H9 (cell line): ENCODE results near the gene IMP3. TPM values are rescaled to one million over a fixed set of nuclear protein-coding genes. Genes with fewer than 3 reads are reported as not detected.

Experiments
- DNase-seq: peaks from one replicate; pipeline ENCODE4 v3.0.0-alpha.2; 2017
- H2AFZ ChIP-seq: one replicate; pipeline ENCODE4 v1.6.1; 2013; ENCODE audit warnings: mild to moderate bottlenecking, low read length, control low read depth, moderate library complexity
- H2AK5ac ChIP-seq: 2 replicates; pipeline ENCODE4 v1.6.1; 2013; ENCODE audit warnings: low read length, control low read depth, mixed read lengths; ENCODE audit not compliant: insufficient read length
- H2BK120ac ChIP-seq: one replicate; pipeline ENCODE4 v1.6.1; 2013; ENCODE audit warnings: low read depth, mild to moderate bottlenecking, low read length, control low read depth, inconsistent platforms; ENCODE audit not compliant: poor library complexity, severe bottlenecking
- H2BK12ac ChIP-seq: 2 replicates; pipeline ENCODE4 v1.6.1; 2013; ENCODE audit warnings: low read length, control low read depth, mixed read lengths, low read depth; ENCODE audit not compliant: insufficient read length
- H2BK15ac ChIP-seq: 2 replicates; pipeline ENCODE4 v1.6.1; 2013; ENCODE audit warnings: low read depth, low read length, control low read depth
- H2BK20ac ChIP-seq: one replicate; pipeline ENCODE4 v1.6.1; 2013; ENCODE audit warnings: low read depth, mild to moderate bottlenecking, low read length, control low read depth, inconsistent platforms; ENCODE audit not compliant: poor library complexity, severe bottlenecking
- H2BK5ac ChIP-seq: 2 replicates; pipeline ENCODE4 v1.6.1; 2013; ENCODE audit warnings: low read length, control low read depth, mixed read lengths; ENCODE audit not compliant: insufficient read length
- H3K14ac ChIP-seq: 2 replicates; pipeline ENCODE4 v1.6.1; 2013; ENCODE audit warnings: low read length, control low read depth; ENCODE audit not compliant: insufficient read depth
- H3K18ac ChIP-seq: 2 replicates; pipeline ENCODE4 v1.6.1; 2013; ENCODE audit warnings: low read depth, mild to moderate bottlenecking, mixed read lengths, low read length, control low read depth; ENCODE audit not compliant: insufficient read length
- H3K23ac ChIP-seq: 2 replicates; pipeline ENCODE4 v1.6.1; 2013; ENCODE audit warnings: low read length, control low read depth, mixed read lengths, low read depth; ENCODE audit not compliant: insufficient read length
- H3K23me2 ChIP-seq: 2 replicates; pipeline ENCODE4 v1.6.1; 2013; ENCODE audit warnings: low read depth, mild to moderate bottlenecking, mixed read lengths, low read length, control low read depth; ENCODE audit not compliant: insufficient read length, poor library complexity, severe bottlenecking
- H3K27ac ChIP-seq: 2 replicates; pipeline ENCODE4 v1.5.1; 2013; ENCODE audit warnings: low read length, control low read depth, mixed read lengths, low read depth; ENCODE audit not compliant: insufficient read length
- H3K27me3 ChIP-seq: 2 replicates; pipeline ENCODE4 v1.6.1; 2013; ENCODE audit warnings: low read length, control low read depth, inconsistent platforms; ENCODE audit not compliant: insufficient read depth
- H3K4ac ChIP-seq: 2 replicates; pipeline ENCODE4 v1.6.1; 2013; ENCODE audit warnings: low read depth, mild to moderate bottlenecking, control low read depth, inconsistent platforms, low read length, moderate library complexity
- H3K4me1 ChIP-seq: 2 replicates; pipeline ENCODE4 v1.6.1; 2013; ENCODE audit warnings: low read length, control low read depth, inconsistent platforms; ENCODE audit not compliant: insufficient read depth
- H3K4me2 ChIP-seq: 2 replicates; pipeline ENCODE4 v1.6.1; 2013; ENCODE audit warnings: low read length, control low read depth, mixed read lengths; ENCODE audit not compliant: insufficient read length, insufficient read depth
- H3K56ac ChIP-seq: 2 replicates; pipeline ENCODE4 v1.6.1; 2013; ENCODE audit warnings: low read depth, mild to moderate bottlenecking, mixed read lengths, low read length, control low read depth; ENCODE audit not compliant: insufficient read length
- H3K79me1 ChIP-seq: 2 replicates; pipeline ENCODE4 v1.6.1; 2013; ENCODE audit warnings: low read depth, mild to moderate bottlenecking, moderate library complexity, low read length, control low read depth, inconsistent platforms; ENCODE audit not compliant: insufficient read depth, poor library complexity, severe bottlenecking
- H3K79me2 ChIP-seq: 2 replicates; pipeline ENCODE4 v1.6.1; 2013; ENCODE audit warnings: low read length, control low read depth, inconsistent platforms; ENCODE audit not compliant: insufficient read depth
- H3K9ac ChIP-seq: 2 replicates; pipeline ENCODE4 v1.6.1; 2013; ENCODE audit warnings: low read length, control low read depth, mixed read lengths; ENCODE audit not compliant: insufficient read length; ENCODE audit errors: extremely low read depth
- H3K9me3 ChIP-seq: one replicate; pipeline ENCODE4 v1.6.1; 2013; ENCODE audit warnings: low read depth, low read length, inconsistent platforms; ENCODE audit not compliant: control insufficient read depth
- H3T11ph ChIP-seq: one replicate; pipeline ENCODE4 v1.6.1; 2013; ENCODE audit warnings: mild to moderate bottlenecking, low read length, control low read depth, inconsistent platforms
- H4K20me1 ChIP-seq: one replicate; pipeline ENCODE4 v1.6.1; 2013; ENCODE audit not compliant: control insufficient read depth, insufficient read length, insufficient read depth
- H4K5ac ChIP-seq: 2 replicates; pipeline ENCODE4 v1.6.1; 2013; ENCODE audit warnings: low read depth, mild to moderate bottlenecking, mixed read lengths, low read length, control low read depth; ENCODE audit not compliant: insufficient read length
- H4K8ac ChIP-seq: replicated peaks from 2 replicates; pipeline ENCODE4 v1.6.1; 2013; ENCODE audit warnings: low read length, control low read depth, mixed read lengths, low read depth; ENCODE audit not compliant: insufficient read length
- H4K91ac ChIP-seq: 2 replicates; pipeline ENCODE4 v1.6.1; 2013; ENCODE audit warnings: low read depth, mild to moderate bottlenecking, moderate library complexity, mixed read lengths, low read length, control low read depth; ENCODE audit not compliant: insufficient read length
- H3K27ac Mint-ChIP-seq, 3 experiments: 2 replicates in 2 of 3; 3 replicates in 1 of 3; pipeline ENCODE4 v1.8.0; 2020 to 2021; ENCODE audit warnings: mixed read lengths in 3 of 3, mild to moderate bottlenecking in 1 of 3, moderate library complexity in 1 of 3
- H3K27me3 Mint-ChIP-seq: 2 replicates; pipeline ENCODE4 v1.8.0; 2021; ENCODE audit warnings: low read depth, mild to moderate bottlenecking, moderate library complexity, mixed read lengths
- H3K36me3 Mint-ChIP-seq, 3 experiments: 2 replicates in 2 of 3; 3 replicates in 1 of 3; pipeline ENCODE4 v1.8.0; 2020 to 2021; ENCODE audit warnings: low read depth in 3 of 3, mixed read lengths in 3 of 3; ENCODE audit not compliant: insufficient read depth in 1 of 3
- H3K4me1 Mint-ChIP-seq, 2 experiments: 2 replicates each; pipeline ENCODE4 v1.8.0; 2020; ENCODE audit warnings: mixed read lengths in 2 of 2
- H3K4me3 Mint-ChIP-seq, 2 experiments: 2 replicates in 1 of 2; 3 replicates in 1 of 2; pipeline ENCODE4 v1.8.0; 2020 to 2021; ENCODE audit warnings: mild to moderate bottlenecking in 2 of 2, mixed read lengths in 2 of 2, moderate library complexity in 1 of 2
- H3K9me3 Mint-ChIP-seq, 2 experiments: 2 replicates in 1 of 2; 3 replicates in 1 of 2; pipeline ENCODE4 v1.8.0; 2020; ENCODE audit warnings: mild to moderate bottlenecking in 2 of 2, mixed read lengths in 2 of 2, moderate library complexity in 1 of 2
- CTCF ChIP-seq: fragments of 200-600 bp; sonication (generic); conservative IDR thresholded peaks from 3 replicates; pipeline ENCODE4 v1.8.0; 2021; ENCODE audit warnings: antibody characterized with exemption, mild to moderate bottlenecking
- WGBS: extraction: QIAGEN DNeasy Blood & Tissue Kit; methylation state at CpG from one replicate; pipeline ENCODE4 v1.1.7; 2013; ENCODE audit warnings: missing lambda C conversion rate, low lambda C conversion rate, mixed read lengths; ENCODE audit not compliant: insufficient read length; ENCODE audit errors: extremely low coverage; 5-methylcytosine and 5-hydroxymethylcytosine counted together
- total RNA-seq: library from RNA; stranded (reverse); gene quantifications from 2 replicates; pipeline ENCODE4 v1.2.1, GENCODE V29; 2021

Gene IMP3
- total RNA-seq, 1 experiment from 2014 or later = 97.9 TPM

DNA sequence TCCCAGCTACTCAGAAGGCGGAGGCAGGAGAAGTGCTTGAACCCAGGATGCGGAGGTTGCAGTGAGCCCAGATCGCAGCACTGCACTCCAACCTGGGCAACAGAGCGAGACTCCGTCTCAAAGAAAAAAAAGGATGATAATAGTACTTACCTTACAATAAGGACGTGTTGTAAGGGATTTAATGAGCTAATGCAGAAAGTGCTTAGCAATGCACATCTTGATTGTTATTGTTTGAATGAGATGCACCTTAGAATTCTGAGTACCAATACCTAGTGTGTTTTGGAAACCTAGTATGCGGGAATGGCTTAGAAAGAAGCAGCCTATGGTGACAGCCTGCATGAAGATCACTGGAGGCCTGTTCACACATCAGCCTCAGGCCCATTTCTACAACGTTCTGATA, 34.0 kb downstream of the IMP3 start:
- Mint-ChIP-seq H3K27ac (peak overlapping the region in 1 of 3 experiments; percentile 15; a peak in 1 of 7 replicates), H3K4me1 (no peaks in the 10 kb centered on the region), H3K36me3 (peaks cover 26 to 67% (median 46%) of the 10 kb centered on the region in 3 experiments), H3K9me3 (no peaks in the 10 kb centered on the region), H3K4me3 (no peak overlapping the region), H3K27me3 (no peaks in the 10 kb centered on the region)
- H4K5ac ChIP-seq = no peak overlapping the region
- H2BK12ac ChIP-seq = no peak overlapping the region
- no peak overlapping the region for H4K8ac ChIP-seq
- H2BK15ac ChIP-seq = no peak overlapping the region
- H4K91ac ChIP-seq = no peak overlapping the region
- H2BK120ac ChIP-seq = no peak overlapping the region
- no peak overlapping the region for H3K4me2 ChIP-seq
- no CpG with 5 or more reads among the region's 8 CpGs for WGBS
- no peak overlapping the region for H3K56ac ChIP-seq
- H2BK5ac ChIP-seq = no peak overlapping the region
- no peak overlapping the region for H3T11ph ChIP-seq
- no peaks in the 10 kb centered on the region for H4K20me1 ChIP-seq
- no peaks in the 10 kb centered on the region for H3K27me3 ChIP-seq
- no peak overlapping the region for H3K23ac ChIP-seq
- H3K9me3 ChIP-seq = no peaks in the 10 kb centered on the region
- no peak overlapping the region for H2AK5ac ChIP-seq
- H3K4ac ChIP-seq = no peak overlapping the region
- no peak overlapping the region for H3K14ac ChIP-seq
- no peak for DNase-seq
- H3K27ac ChIP-seq = no peak overlapping the region
- no peak overlapping the region for H2BK20ac ChIP-seq
- H3K23me2 ChIP-seq = no peaks in the 10 kb centered on the region
- no peaks in the 10 kb centered on the region for H3K79me2 ChIP-seq
- TF ChIP-seq CTCF = no peak
- H3K79me1 ChIP-seq = no peaks in the 10 kb centered on the region
- H3K9ac ChIP-seq = no peak overlapping the region
- H2AFZ ChIP-seq = no peak overlapping the region
- no peak overlapping the region for H3K18ac ChIP-seq
- no peaks in the 10 kb centered on the region for H3K4me1 ChIP-seq
